DMS114 treated with DMSO at 0.1 percent for 48 hours (cell line): ENCODE results near the gene ST3GAL4.

Source experiments
- DNase-seq: peaks from one replicate; lab custom pipeline; 2025; ENCODE audit not compliant: unreplicated experiment; lab: John Stamatoyannopoulos, UW

Gene ST3GAL4

GRCh38 chr11:126440276-126440675 is 84.8 kb downstream of the ST3GAL4 start:
- DNase-seq: no peak

- peak; percentile 29 for DNase-seq
Measured at GRCh38 chr11:126440792-126441514, 85.5 kb downstream of the ST3GAL4 start.

- DNase-seq: no peak
Measured at GRCh38 chr11:126443120-126443519, 87.6 kb downstream of the ST3GAL4 start.

GRCh38 chr11:126444072-126444471 is 88.6 kb downstream of the ST3GAL4 start:
- no peak for DNase-seq

GRCh38 chr11:126446581-126446980 is 91.1 kb downstream of the ST3GAL4 start:
- DNase-seq: no peak

GRCh38 chr11:126450198-126450597 is 94.7 kb downstream of the ST3GAL4 start:
- no peak for DNase-seq

- no peak for DNase-seq
Measured at GRCh38 chr11:126450806-126451205, 95.3 kb downstream of the ST3GAL4 start.

GRCh38 chr11:126451211-126451802 is 95.8 kb downstream of the ST3GAL4 start:
- no peak for DNase-seq

GRCh38 chr11:126452241-126453101 is 97.0 kb downstream of the ST3GAL4 start:
- DNase-seq: no peak

GRCh38 chr11:126456089-126456488 is 100.6 kb downstream of the ST3GAL4 start:
- DNase-seq: no peak

- DNase-seq: no peak
Measured at GRCh38 chr11:126456783-126457542, 101.5 kb downstream of the ST3GAL4 start.

GRCh38 chr11:126457817-126458216 is 102.3 kb downstream of the ST3GAL4 start:
- no peak for DNase-seq

- DNase-seq: no peak
Measured at GRCh38 chr11:126459691-126460281, 104.3 kb downstream of the ST3GAL4 start.

- no peak for DNase-seq
Measured at GRCh38 chr11:126460417-126461095, 105.1 kb downstream of the ST3GAL4 start.

- no peak for DNase-seq
Measured at GRCh38 chr11:126461096-126461440, 105.6 kb downstream of the ST3GAL4 start.

GRCh38 chr11:126461996-126462395 is 106.5 kb downstream of the ST3GAL4 start:
- no peak for DNase-seq

GRCh38 chr11:126462422-126462821 is 106.9 kb downstream of the ST3GAL4 start:
- DNase-seq: no peak
